Endothelial cell of umbilical vein (primary cell): Measurements from ENCODE around the gene SLC24A3. TPM values are rescaled to one million over a fixed set of nuclear protein-coding genes. Genes with fewer than 3 reads are reported as not detected.

Experiments used
- BruUV-seq: library from RNA; stranded (reverse); fragments of 400-500 nt; replicated peaks from 2 replicates; lab custom pipeline; 2021; lab: Mats Ljungman, UMichigan
- CTCF ChIA-PET: fragments of 300-600, 350-600 bp; sonication (Branson Sonifier 250); formaldehyde crosslinking; loops from one replicate; lab custom pipeline; 2021; ENCODE audit warnings: antibody characterized with exemption, inconsistent platforms; lab: Charles Lee
- POLR2A ChIA-PET: fragments of 300-600, 350-600 bp; sonication (Branson Sonifier 250); formaldehyde crosslinking; loops from one replicate; lab custom pipeline; 2021; ENCODE audit warnings: antibody characterized with exemption, inconsistent platforms; lab: Charles Lee
- DNase-seq: peaks from one replicate; pipeline ENCODE4 v3.0.0-alpha.2; 2011; ENCODE audit warnings: low read depth, low spot score
- FAIRE-seq: peaks from 2 replicates; lab custom pipeline; 2011; peaks lifted over from hg19 to GRCh38; lab: Jason Lieb, UNC
- H2AFZ ChIP-seq: 2 replicates; pipeline ENCODE4 v1.6.0; 2012; ENCODE audit warnings: low read depth, low read length, control low read depth, inconsistent platforms
- H3K27ac ChIP-seq: 2 replicates; pipeline ENCODE4 v1.5.1; 2011; ENCODE audit warnings: low read depth, mild to moderate bottlenecking, control low read depth, low read length, moderate library complexity; ENCODE audit not compliant: insufficient read depth
- H3K27me3 ChIP-seq, 2 experiments: 2 replicates each; pipeline versions ENCODE4 v1.6.0 to v1.6.1; 2011; ENCODE audit warnings: low read length in 2 of 2, mixed read lengths in 1 of 2; ENCODE audit not compliant: control insufficient read depth in 2 of 2, insufficient read depth in 2 of 2
- H3K36me3 ChIP-seq, 2 experiments: 2 replicates in 1 of 2; 3 replicates in 1 of 2; pipeline ENCODE4 v1.5.1; 2011; ENCODE audit warnings: low read length in 2 of 2, mild to moderate bottlenecking in 1 of 2, moderate library complexity in 1 of 2; ENCODE audit not compliant: control insufficient read depth in 2 of 2, insufficient read depth in 2 of 2; ENCODE audit errors: extremely low read depth in 1 of 2
- H3K4me1 ChIP-seq: 3 replicates; pipeline ENCODE4 v1.5.1; 2011; ENCODE audit warnings: mild to moderate bottlenecking, low read length; ENCODE audit not compliant: control insufficient read depth, insufficient read depth; ENCODE audit errors: extremely low read depth
- H3K4me2 ChIP-seq: 2 replicates; pipeline ENCODE4 v1.6.1; 2011; ENCODE audit warnings: low read length, control low read depth, mixed read lengths; ENCODE audit not compliant: insufficient read depth
- H3K4me3 ChIP-seq, 3 experiments: fragments of 200-600 bp in 1 of 3; sonication (generic), shearing (Covaris generic) in 1 of 3; replicated peaks in 1 of 3; 2 replicates each; pipeline ENCODE4 v1.5.1; 2011 to 2016; ENCODE audit warnings: control low read depth in 3 of 3, low read length in 3 of 3, mild to moderate bottlenecking in 2 of 3, inconsistent platforms in 1 of 3, low read depth in 1 of 3, moderate library complexity in 1 of 3; ENCODE audit not compliant: insufficient read depth in 1 of 3
- H3K79me2 ChIP-seq: 2 replicates; pipeline ENCODE4 v1.6.0; 2012; ENCODE audit warnings: low read length, inconsistent platforms; ENCODE audit not compliant: control insufficient read depth, insufficient read depth
- H3K9ac ChIP-seq: replicated peaks from 2 replicates; pipeline ENCODE3; 2011; ENCODE audit warnings: low read length, control low read depth; ENCODE audit not compliant: insufficient read depth; ENCODE audit errors: extremely low read depth
- H3K9me1 ChIP-seq: replicated peaks from 3 replicates; pipeline ENCODE4 v1.6.0; 2011; ENCODE audit warnings: mild to moderate bottlenecking, low read length; ENCODE audit not compliant: control insufficient read depth, insufficient read depth; ENCODE audit errors: extremely low read depth
- H3K9me3 ChIP-seq: replicated peaks from 2 replicates; pipeline ENCODE4 v1.5.1; 2012; ENCODE audit warnings: low read length, inconsistent platforms; ENCODE audit not compliant: control insufficient read depth, insufficient read depth
- H4K20me1 ChIP-seq: replicated peaks from 2 replicates; pipeline ENCODE3; 2011; ENCODE audit warnings: mild to moderate bottlenecking, low read length; ENCODE audit not compliant: control insufficient read depth, insufficient read depth; ENCODE audit errors: extremely low read depth
- CTCF ChIP-seq, 2 donors: IDR thresholded peaks; 1 replicate in 1 of 2; 2 replicates in 1 of 2; pipeline ENCODE4 v1.5.1; 2011; ENCODE audit warnings: low read length in 2 of 2, mild to moderate bottlenecking in 2 of 2, moderate library complexity in 2 of 2, control low read depth in 1 of 2, inconsistent platforms in 1 of 2, low read depth in 1 of 2; ENCODE audit not compliant: insufficient read depth in 1 of 2; ENCODE audit errors: extremely low read depth in 1 of 2
- EZH2 ChIP-seq: IDR thresholded peaks from 2 replicates; pipeline ENCODE4 v1.6.1; 2012; ENCODE audit warnings: borderline replicate concordance, low read depth, mild to moderate bottlenecking, moderate library complexity, low read length, inconsistent platforms; ENCODE audit not compliant: severe bottlenecking
- FOS ChIP-seq: IDR thresholded peaks from 2 replicates; pipeline ENCODE4 v1.6.1; 2011; ENCODE audit warnings: mild to moderate bottlenecking, low read length, moderate library complexity, borderline replicate concordance; ENCODE audit not compliant: insufficient read depth
- GATA2 ChIP-seq: IDR thresholded peaks from 2 replicates; pipeline ENCODE4 v1.7.0; 2011; ENCODE audit warnings: low read depth, mild to moderate bottlenecking, moderate library complexity, mixed read lengths, low read length; ENCODE audit not compliant: insufficient read length, insufficient read depth
- JUN ChIP-seq: IDR thresholded peaks from 2 replicates; pipeline ENCODE4 v1.6.1; 2011; ENCODE audit warnings: borderline replicate concordance, low read depth; ENCODE audit not compliant: insufficient read length, insufficient read depth
- MAX ChIP-seq: IDR thresholded peaks from 2 replicates; pipeline ENCODE4 v1.6.1; 2011; ENCODE audit not compliant: insufficient read depth, insufficient read length
- MYC ChIP-seq: IDR thresholded peaks from one replicate; pipeline ENCODE4 v1.6.1; 2011; ENCODE audit warnings: mild to moderate bottlenecking, low read depth, low read length
- POLR2A ChIP-seq: IDR thresholded peaks from 2 replicates; pipeline ENCODE4 v1.6.1; 2012; ENCODE audit warnings: low read depth, mild to moderate bottlenecking, control low read depth, low read length
- POLR2AphosphoS5 ChIP-seq: IDR thresholded peaks from 2 replicates; pipeline ENCODE4 v1.6.1; 2012; ENCODE audit warnings: low read depth, mild to moderate bottlenecking, control low read depth, low read length, moderate library complexity; ENCODE audit not compliant: insufficient read depth
- dilution Hi-C: fragments of 300-500 bp; cut with MboI; formaldehyde crosslinking; loops from one replicate; pipeline ENCODE4 v1.15.0; 2019; ENCODE audit warnings: low sequenced_read_pairs; ENCODE audit not compliant: extremely low pct_ligation_motif_present
- intact Hi-C: fragments of 100-400 bp; cut with micrococcal nuclease; formaldehyde crosslinking; loops from one replicate; pipeline ENCODE4 v1.10.0; 2022
- polyA plus RNA-seq, 4 experiments: library from polyadenylated mRNA; depleted of rRNA in 3 of 4; stranded (reverse) in 3 of 4; unstranded in 1 of 4; fragments of >200 nt; gene quantifications; 2 replicates each; pipeline versions ENCODE4 v1.2.1 to v1.2.3, GENCODE V29; 2011 to 2012; ENCODE audit warnings: missing spikeins in 1 of 4
- total RNA-seq: library from RNA; stranded (reverse); gene quantifications from 2 replicates; pipeline ENCODE4 v1.2.3, GENCODE V29; 2021

SLC24A3 gene
- total and polyA plus RNA-seq, 2 donors (not counting 3 experiments of a cell fraction or from before 2014, with no cell fraction given), result not detected

GRCh38 chr20:19504251-19504650, 291.8 kb downstream of the SLC24A3 start:
- H3K27me3 ChIP-seq, result no peaks in the 10 kb centered on the region
- H3K36me3 ChIP-seq, result no peaks in the 10 kb centered on the region
- H3K9ac ChIP-seq, result no peak overlapping the region
- no TSS peak for BruUV-seq
- dilution Hi-C loops (no loop called here), intact Hi-C loops (no loop called here)
- DNase-seq (no peak), FAIRE-seq (no peak)
- no peaks in the 10 kb centered on the region for H3K79me2 ChIP-seq
- H3K4me3 ChIP-seq, result no peak overlapping the region
- CTCF ChIA-PET, result no interaction called here
- H3K4me2 ChIP-seq, result no peak overlapping the region
- TF ChIP-seq GATA2, result no peak
- TF ChIP-seq EZH2, result no peak
- no peak for TF ChIP-seq JUN
- TF ChIP-seq POLR2AphosphoS5, result no peak
- no peak for TF ChIP-seq MAX
- TF ChIP-seq MYC, result no peak
- TF ChIP-seq POLR2A, result no peak
- no peak for TF ChIP-seq FOS
- TF ChIP-seq CTCF (IDR thresholded peaks at IDR 0.05; ENCODE audit: extremely low read depth in 1 of 2, insufficient read depth in 1 of 2, low read depth in 1 of 2, low read length in 2 of 2), result no peak
- POLR2A ChIA-PET, result no interaction called here
- H2AFZ ChIP-seq, result no peak overlapping the region
- no peak overlapping the region for H3K27ac ChIP-seq
- H3K9me3 ChIP-seq, result no peaks in the 10 kb centered on the region
- no peaks in the 10 kb centered on the region for H4K20me1 ChIP-seq
- H3K9me1 ChIP-seq, result no peaks in the 10 kb centered on the region
- H3K4me1 ChIP-seq, result no peaks in the 10 kb centered on the region
